ENCODE data around the gene BRCA1.
"Not testable (repeated sequence)": the region's sequence is repeated elsewhere in the genome, so short reads cannot be mapped to it uniquely, and the experiment has no call there.

BRCA1 gene

DNA sequence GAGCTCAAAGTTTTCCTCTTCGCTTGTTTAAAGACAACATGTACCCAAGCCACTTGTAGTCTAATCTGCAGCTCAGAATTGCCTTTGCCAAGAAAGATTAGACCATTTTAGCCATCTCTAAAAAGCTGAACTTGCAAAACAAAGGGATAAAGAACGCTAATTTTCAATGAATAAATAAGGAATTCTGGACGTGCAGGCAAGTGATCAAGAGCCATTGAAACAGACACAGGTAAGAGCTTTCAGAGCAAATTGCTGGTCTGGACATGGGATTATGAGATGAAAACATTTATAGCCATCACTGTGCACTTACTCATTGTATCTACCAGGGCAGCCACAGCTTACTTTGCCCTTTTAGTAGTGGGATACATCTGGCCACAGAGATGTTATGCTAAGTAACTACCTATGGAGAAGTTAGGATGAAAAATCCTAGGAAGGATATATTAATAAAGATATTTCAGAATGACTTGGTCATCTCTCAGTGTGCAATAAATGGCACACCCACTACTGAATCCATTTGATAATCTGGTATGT, 55.7 kb downstream of the BRCA1 start:
- Histone ChIP-seq H3K27ac (no peak overlapping the region), H3K4me3 (no peak overlapping the region)
- DNase-seq (ENCODE audit: low spot score): no peak
- TF ChIP-seq, protein P1, sequence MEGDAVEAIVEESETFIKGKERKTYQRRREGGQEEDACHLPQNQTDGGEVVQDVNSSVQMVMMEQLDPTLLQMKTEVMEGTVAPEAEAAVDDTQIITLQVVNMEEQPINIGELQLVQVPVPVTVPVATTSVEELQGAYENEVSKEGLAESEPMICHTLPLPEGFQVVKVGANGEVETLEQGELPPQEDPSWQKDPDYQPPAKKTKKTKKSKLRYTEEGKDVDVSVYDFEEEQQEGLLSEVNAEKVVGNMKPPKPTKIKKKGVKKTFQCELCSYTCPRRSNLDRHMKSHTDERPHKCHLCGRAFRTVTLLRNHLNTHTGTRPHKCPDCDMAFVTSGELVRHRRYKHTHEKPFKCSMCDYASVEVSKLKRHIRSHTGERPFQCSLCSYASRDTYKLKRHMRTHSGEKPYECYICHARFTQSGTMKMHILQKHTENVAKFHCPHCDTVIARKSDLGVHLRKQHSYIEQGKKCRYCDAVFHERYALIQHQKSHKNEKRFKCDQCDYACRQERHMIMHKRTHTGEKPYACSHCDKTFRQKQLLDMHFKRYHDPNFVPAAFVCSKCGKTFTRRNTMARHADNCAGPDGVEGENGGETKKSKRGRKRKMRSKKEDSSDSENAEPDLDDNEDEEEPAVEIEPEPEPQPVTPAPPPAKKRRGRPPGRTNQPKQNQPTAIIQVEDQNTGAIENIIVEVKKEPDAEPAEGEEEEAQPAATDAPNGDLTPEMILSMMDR (IDR thresholded peaks at IDR 0.05): no peak

DNA sequence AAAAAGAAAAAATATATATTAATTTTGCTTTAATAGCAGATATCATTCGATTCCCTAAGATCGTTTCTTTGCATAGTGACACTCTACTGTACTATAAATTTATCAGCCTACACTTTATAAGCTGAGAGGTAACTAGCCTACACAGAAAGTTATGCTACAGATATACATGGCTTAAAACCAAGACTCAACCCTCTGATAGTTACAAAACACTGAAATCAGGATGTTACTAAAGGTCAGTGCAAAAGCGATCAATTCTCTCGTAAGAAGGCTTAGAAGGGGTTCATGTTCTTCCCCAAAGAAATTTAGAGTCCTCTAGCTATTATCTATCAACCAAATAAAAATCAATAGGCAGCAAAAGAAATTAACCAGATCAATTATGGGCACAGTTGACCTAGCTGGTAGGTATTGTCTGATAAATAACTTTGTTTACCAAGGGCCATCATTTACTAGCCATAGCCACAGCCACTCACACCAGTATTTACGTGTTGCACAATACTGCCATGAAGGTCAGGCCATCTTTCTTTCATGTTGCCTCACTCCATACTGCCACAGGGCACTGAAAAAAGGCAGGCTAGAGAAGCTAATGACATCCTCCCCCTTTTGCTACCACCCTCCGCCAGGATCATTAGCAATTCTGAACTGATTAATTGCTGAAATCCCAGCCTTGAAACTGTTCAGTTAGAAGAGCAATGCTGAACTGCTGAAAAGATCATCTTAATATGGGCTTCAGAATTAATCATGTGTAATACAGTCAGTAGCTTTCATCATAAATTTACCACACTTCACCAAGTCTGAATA, 56.4 kb downstream of the BRCA1 start:
- H3K27ac ChIP-seq: no peak overlapping the region
- no peak for DNase-seq (ENCODE audit: low spot score)
- H3K4me3 ChIP-seq: no peak overlapping the region
- TF ChIP-seq, protein P1 (IDR thresholded peaks at IDR 0.05): no peak

DNA sequence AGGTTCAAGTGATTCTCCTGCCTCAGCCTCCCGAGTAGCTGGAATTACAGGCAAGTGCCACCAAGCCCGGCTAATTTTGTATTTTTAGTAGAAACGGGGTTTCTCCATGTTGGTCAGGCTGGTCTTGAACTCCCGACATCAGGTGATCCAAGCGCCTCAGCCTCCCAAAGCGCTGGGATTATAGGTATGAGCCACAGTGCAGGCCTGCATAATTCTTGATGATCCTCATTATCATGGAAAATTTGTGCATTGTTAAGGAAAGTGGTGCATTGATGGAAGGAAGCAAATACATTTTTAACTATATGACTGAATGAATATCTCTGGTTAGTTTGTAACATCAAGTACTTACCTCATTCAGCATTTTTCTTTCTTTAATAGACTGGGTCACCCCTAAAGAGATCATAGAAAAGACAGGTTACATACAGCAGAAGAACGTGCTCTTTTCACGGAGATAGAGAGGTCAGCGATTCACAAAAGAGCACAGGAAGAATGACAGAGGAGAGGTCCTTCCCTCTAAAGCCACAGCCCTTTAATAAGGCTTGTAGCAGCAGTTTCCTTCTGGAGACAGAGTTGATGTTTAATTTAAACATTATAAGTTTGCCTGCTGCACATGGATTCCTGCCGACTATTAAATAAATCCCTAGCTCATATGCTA, 62.1 kb downstream of the BRCA1 start:
- no peak for DNase-seq (ENCODE audit: low spot score)
- Histone ChIP-seq H3K27ac (no peak overlapping the region), H3K4me3 (no peak overlapping the region)
- TF ChIP-seq, protein P1 (IDR thresholded peaks at IDR 0.05): no peak

DNA sequence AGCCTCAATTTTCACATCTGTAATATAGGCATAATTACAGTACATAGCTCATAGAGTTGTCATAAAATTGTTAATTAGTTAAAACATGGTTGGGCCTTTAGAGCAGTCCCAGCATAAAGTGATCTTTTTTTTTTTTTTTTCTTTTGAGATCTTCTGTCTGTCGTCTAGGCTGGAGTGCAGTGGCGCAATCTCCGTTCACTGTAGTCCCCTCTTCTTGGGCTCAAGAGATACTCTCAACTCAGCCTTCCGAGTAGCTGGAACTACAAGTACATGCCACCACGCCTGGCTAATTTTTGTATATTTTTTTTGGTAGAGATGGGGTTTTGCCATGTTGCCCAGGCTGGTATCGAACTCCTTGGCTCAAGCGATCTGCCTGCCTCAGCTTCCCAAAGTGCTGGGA, 69.1 kb downstream of the BRCA1 start:
- DNase-seq (ENCODE audit: low spot score): no peak
- TF ChIP-seq, protein P1 (IDR thresholded peaks at IDR 0.05): no peak
- no peak overlapping the region for H3K4me3 ChIP-seq

GRCh38 chr17:43053008-43053407, 72.2 kb downstream of the BRCA1 start:
- not testable (repeated sequence) for H3K27ac ChIP-seq; DNase-seq (ENCODE audit: low spot score); H3K4me3 ChIP-seq

More for the DNA sequence above, 69.1 kb downstream of the BRCA1 start:
- no peak overlapping the region for H3K27ac ChIP-seq

DNA sequence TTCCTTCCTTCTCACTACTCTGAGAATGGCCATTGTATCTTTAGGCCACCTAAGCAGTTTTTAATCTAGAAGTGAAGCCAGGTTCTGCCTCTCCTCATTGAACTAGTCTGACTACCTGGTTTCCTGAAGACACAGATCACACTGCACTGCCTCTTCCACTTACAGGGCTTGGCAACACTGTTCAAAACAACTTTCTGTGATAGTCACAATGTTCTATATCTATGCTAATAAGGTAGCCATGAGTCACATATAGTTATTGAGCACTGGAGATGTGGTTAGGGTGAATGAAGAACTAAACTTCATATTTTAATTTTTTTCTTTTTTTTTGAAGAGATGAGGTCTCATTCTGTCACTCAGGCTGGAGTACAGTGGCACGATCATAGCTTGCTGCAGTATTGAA, 73.2 kb downstream of the BRCA1 start:
- TF ChIP-seq, protein P1 (IDR thresholded peaks at IDR 0.05): no peak
- Histone ChIP-seq H3K4me3 (no peak overlapping the region), H3K27ac (no peak overlapping the region)
- no peak for DNase-seq (ENCODE audit: low spot score)

- Histone ChIP-seq H3K4me3 (no peak overlapping the region), H3K27ac (no peak overlapping the region)
- no peak for DNase-seq (ENCODE audit: low spot score)
- TF ChIP-seq, protein P1 (IDR thresholded peaks at IDR 0.05): no peak
These were observed 81.1 kb downstream of the BRCA1 start for GRCh38 chr17:43044024-43044423.

Measured in coronary artery (tissue), 2 donors.